H9 (cell line): ENCODE measurements around the gene SUPT3H. TPM values are rescaled to one million over a fixed set of nuclear protein-coding genes. Genes with fewer than 3 reads are reported as not detected.

Source experiments
- DNase-seq: peaks from one replicate; pipeline ENCODE4 v3.0.0-alpha.2; 2017
- H2AFZ ChIP-seq: one replicate; pipeline ENCODE4 v1.6.1; 2013; ENCODE audit warnings: mild to moderate bottlenecking, low read length, control low read depth, moderate library complexity
- H2AK5ac ChIP-seq: 2 replicates; pipeline ENCODE4 v1.6.1; 2013; ENCODE audit warnings: low read length, control low read depth, mixed read lengths; ENCODE audit not compliant: insufficient read length
- H2BK120ac ChIP-seq: one replicate; pipeline ENCODE4 v1.6.1; 2013; ENCODE audit warnings: low read depth, mild to moderate bottlenecking, low read length, control low read depth, inconsistent platforms; ENCODE audit not compliant: poor library complexity, severe bottlenecking
- H2BK12ac ChIP-seq: 2 replicates; pipeline ENCODE4 v1.6.1; 2013; ENCODE audit warnings: low read length, control low read depth, mixed read lengths, low read depth; ENCODE audit not compliant: insufficient read length
- H2BK15ac ChIP-seq: 2 replicates; pipeline ENCODE4 v1.6.1; 2013; ENCODE audit warnings: low read depth, low read length, control low read depth
- H2BK20ac ChIP-seq: one replicate; pipeline ENCODE4 v1.6.1; 2013; ENCODE audit warnings: low read depth, mild to moderate bottlenecking, low read length, control low read depth, inconsistent platforms; ENCODE audit not compliant: poor library complexity, severe bottlenecking
- H2BK5ac ChIP-seq: 2 replicates; pipeline ENCODE4 v1.6.1; 2013; ENCODE audit warnings: low read length, control low read depth, mixed read lengths; ENCODE audit not compliant: insufficient read length
- H3K14ac ChIP-seq: 2 replicates; pipeline ENCODE4 v1.6.1; 2013; ENCODE audit warnings: low read length, control low read depth; ENCODE audit not compliant: insufficient read depth
- H3K18ac ChIP-seq: 2 replicates; pipeline ENCODE4 v1.6.1; 2013; ENCODE audit warnings: low read depth, mild to moderate bottlenecking, mixed read lengths, low read length, control low read depth; ENCODE audit not compliant: insufficient read length
- H3K23ac ChIP-seq: 2 replicates; pipeline ENCODE4 v1.6.1; 2013; ENCODE audit warnings: low read length, control low read depth, mixed read lengths, low read depth; ENCODE audit not compliant: insufficient read length
- H3K23me2 ChIP-seq: 2 replicates; pipeline ENCODE4 v1.6.1; 2013; ENCODE audit warnings: low read depth, mild to moderate bottlenecking, mixed read lengths, low read length, control low read depth; ENCODE audit not compliant: insufficient read length, poor library complexity, severe bottlenecking
- H3K27ac ChIP-seq: 2 replicates; pipeline ENCODE4 v1.5.1; 2013; ENCODE audit warnings: low read length, control low read depth, mixed read lengths, low read depth; ENCODE audit not compliant: insufficient read length
- H3K27me3 ChIP-seq: 2 replicates; pipeline ENCODE4 v1.6.1; 2013; ENCODE audit warnings: low read length, control low read depth, inconsistent platforms; ENCODE audit not compliant: insufficient read depth
- H3K4ac ChIP-seq: 2 replicates; pipeline ENCODE4 v1.6.1; 2013; ENCODE audit warnings: low read depth, mild to moderate bottlenecking, control low read depth, inconsistent platforms, low read length, moderate library complexity
- H3K4me1 ChIP-seq: 2 replicates; pipeline ENCODE4 v1.6.1; 2013; ENCODE audit warnings: low read length, control low read depth, inconsistent platforms; ENCODE audit not compliant: insufficient read depth
- H3K4me2 ChIP-seq: 2 replicates; pipeline ENCODE4 v1.6.1; 2013; ENCODE audit warnings: low read length, control low read depth, mixed read lengths; ENCODE audit not compliant: insufficient read length, insufficient read depth
- H3K56ac ChIP-seq: 2 replicates; pipeline ENCODE4 v1.6.1; 2013; ENCODE audit warnings: low read depth, mild to moderate bottlenecking, mixed read lengths, low read length, control low read depth; ENCODE audit not compliant: insufficient read length
- H3K79me1 ChIP-seq: 2 replicates; pipeline ENCODE4 v1.6.1; 2013; ENCODE audit warnings: low read depth, mild to moderate bottlenecking, moderate library complexity, low read length, control low read depth, inconsistent platforms; ENCODE audit not compliant: insufficient read depth, poor library complexity, severe bottlenecking
- H3K79me2 ChIP-seq: 2 replicates; pipeline ENCODE4 v1.6.1; 2013; ENCODE audit warnings: low read length, control low read depth, inconsistent platforms; ENCODE audit not compliant: insufficient read depth
- H3K9ac ChIP-seq: 2 replicates; pipeline ENCODE4 v1.6.1; 2013; ENCODE audit warnings: low read length, control low read depth, mixed read lengths; ENCODE audit not compliant: insufficient read length; ENCODE audit errors: extremely low read depth
- H3K9me3 ChIP-seq: one replicate; pipeline ENCODE4 v1.6.1; 2013; ENCODE audit warnings: low read depth, low read length, inconsistent platforms; ENCODE audit not compliant: control insufficient read depth
- H3T11ph ChIP-seq: one replicate; pipeline ENCODE4 v1.6.1; 2013; ENCODE audit warnings: mild to moderate bottlenecking, low read length, control low read depth, inconsistent platforms
- H4K20me1 ChIP-seq: one replicate; pipeline ENCODE4 v1.6.1; 2013; ENCODE audit not compliant: control insufficient read depth, insufficient read length, insufficient read depth
- H4K5ac ChIP-seq: 2 replicates; pipeline ENCODE4 v1.6.1; 2013; ENCODE audit warnings: low read depth, mild to moderate bottlenecking, mixed read lengths, low read length, control low read depth; ENCODE audit not compliant: insufficient read length
- H4K8ac ChIP-seq: replicated peaks from 2 replicates; pipeline ENCODE4 v1.6.1; 2013; ENCODE audit warnings: low read length, control low read depth, mixed read lengths, low read depth; ENCODE audit not compliant: insufficient read length
- H4K91ac ChIP-seq: 2 replicates; pipeline ENCODE4 v1.6.1; 2013; ENCODE audit warnings: low read depth, mild to moderate bottlenecking, moderate library complexity, mixed read lengths, low read length, control low read depth; ENCODE audit not compliant: insufficient read length
- H3K27ac Mint-ChIP-seq, 3 experiments: 2 replicates in 2 of 3; 3 replicates in 1 of 3; pipeline ENCODE4 v1.8.0; 2020 to 2021; ENCODE audit warnings: mixed read lengths in 3 of 3, mild to moderate bottlenecking in 1 of 3, moderate library complexity in 1 of 3
- H3K27me3 Mint-ChIP-seq: 2 replicates; pipeline ENCODE4 v1.8.0; 2021; ENCODE audit warnings: low read depth, mild to moderate bottlenecking, moderate library complexity, mixed read lengths
- H3K36me3 Mint-ChIP-seq, 3 experiments: 2 replicates in 2 of 3; 3 replicates in 1 of 3; pipeline ENCODE4 v1.8.0; 2020 to 2021; ENCODE audit warnings: low read depth in 3 of 3, mixed read lengths in 3 of 3; ENCODE audit not compliant: insufficient read depth in 1 of 3
- H3K4me1 Mint-ChIP-seq, 2 experiments: 2 replicates each; pipeline ENCODE4 v1.8.0; 2020; ENCODE audit warnings: mixed read lengths in 2 of 2
- H3K4me3 Mint-ChIP-seq, 2 experiments: 2 replicates in 1 of 2; 3 replicates in 1 of 2; pipeline ENCODE4 v1.8.0; 2020 to 2021; ENCODE audit warnings: mild to moderate bottlenecking in 2 of 2, mixed read lengths in 2 of 2, moderate library complexity in 1 of 2
- H3K9me3 Mint-ChIP-seq, 2 experiments: 2 replicates in 1 of 2; 3 replicates in 1 of 2; pipeline ENCODE4 v1.8.0; 2020; ENCODE audit warnings: mild to moderate bottlenecking in 2 of 2, mixed read lengths in 2 of 2, moderate library complexity in 1 of 2
- WGBS: extraction: QIAGEN DNeasy Blood & Tissue Kit; methylation state at CpG from one replicate; pipeline ENCODE4 v1.1.7; 2013; ENCODE audit warnings: missing lambda C conversion rate, low lambda C conversion rate, mixed read lengths; ENCODE audit not compliant: insufficient read length; ENCODE audit errors: extremely low coverage; 5-methylcytosine and 5-hydroxymethylcytosine counted together
- total RNA-seq: library from RNA; stranded (reverse); gene quantifications from 2 replicates; pipeline ENCODE4 v1.2.1, GENCODE V29; 2021
- TF ChIP-seq, protein P1 (sequence below): fragments of 200-600 bp; sonication (generic); conservative IDR thresholded peaks from 3 replicates; pipeline ENCODE4 v1.8.0; 2021; ENCODE audit warnings: antibody characterized with exemption, mild to moderate bottlenecking

SUPT3H gene
- total RNA-seq, 1 experiment from 2014 or later = 22.5 TPM

DNA sequence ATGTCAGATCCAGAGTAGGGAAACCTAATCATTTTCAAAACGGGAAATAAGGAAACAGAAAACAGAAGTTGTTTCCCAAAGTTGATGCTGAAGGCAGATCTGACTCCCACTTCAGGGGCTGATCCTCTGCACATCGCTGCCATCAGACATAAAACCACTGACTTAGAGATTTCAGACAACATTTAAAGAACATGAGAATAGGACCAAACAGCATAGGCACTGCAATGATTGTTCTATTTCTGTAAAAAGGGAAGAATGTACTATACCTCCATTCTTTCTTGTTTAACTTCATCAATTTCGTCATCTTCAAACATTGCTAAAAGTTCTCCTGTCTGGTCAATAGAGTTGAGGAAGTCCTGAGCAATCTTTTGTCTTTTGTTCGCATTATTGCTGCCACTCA lies 374.3 kb downstream of the SUPT3H start:
- Histone ChIP-seq H2BK15ac (no peak overlapping the region), H2BK12ac (no peak overlapping the region), H2AK5ac (no peak overlapping the region), H4K8ac (no peak overlapping the region), H2AFZ (no peak overlapping the region), H3K4me2 (no peak overlapping the region), H3K27me3 (no peaks in the 10 kb centered on the region), H2BK120ac (no peak overlapping the region), H2BK20ac (no peak overlapping the region), H3K4ac (no peak overlapping the region), H4K91ac (no peak overlapping the region), H3K23ac (no peak overlapping the region), H3K9me3 (no peaks in the 10 kb centered on the region), H3T11ph (no peak overlapping the region), H3K4me1 (no peaks in the 10 kb centered on the region), H3K79me1 (no peaks in the 10 kb centered on the region), H4K5ac (no peak overlapping the region), H3K9ac (no peak overlapping the region), H3K56ac (no peak overlapping the region), H3K23me2 (no peaks in the 10 kb centered on the region), H4K20me1 (no peaks in the 10 kb centered on the region), H2BK5ac (no peak overlapping the region), H3K14ac (no peak overlapping the region), H3K18ac (no peak overlapping the region), H3K79me2 (no peaks in the 10 kb centered on the region), H3K27ac (no peak overlapping the region)
- Mint-ChIP-seq H3K36me3 (no peaks in the 10 kb centered on the region; a peak in 1 of 7 replicates), H3K4me3 (no peak overlapping the region), H3K9me3 (no peaks in the 10 kb centered on the region), H3K27me3 (no peaks in the 10 kb centered on the region), H3K4me1 (no peaks in the 10 kb centered on the region), H3K27ac (no peak overlapping the region)
- TF ChIP-seq, protein P1, sequence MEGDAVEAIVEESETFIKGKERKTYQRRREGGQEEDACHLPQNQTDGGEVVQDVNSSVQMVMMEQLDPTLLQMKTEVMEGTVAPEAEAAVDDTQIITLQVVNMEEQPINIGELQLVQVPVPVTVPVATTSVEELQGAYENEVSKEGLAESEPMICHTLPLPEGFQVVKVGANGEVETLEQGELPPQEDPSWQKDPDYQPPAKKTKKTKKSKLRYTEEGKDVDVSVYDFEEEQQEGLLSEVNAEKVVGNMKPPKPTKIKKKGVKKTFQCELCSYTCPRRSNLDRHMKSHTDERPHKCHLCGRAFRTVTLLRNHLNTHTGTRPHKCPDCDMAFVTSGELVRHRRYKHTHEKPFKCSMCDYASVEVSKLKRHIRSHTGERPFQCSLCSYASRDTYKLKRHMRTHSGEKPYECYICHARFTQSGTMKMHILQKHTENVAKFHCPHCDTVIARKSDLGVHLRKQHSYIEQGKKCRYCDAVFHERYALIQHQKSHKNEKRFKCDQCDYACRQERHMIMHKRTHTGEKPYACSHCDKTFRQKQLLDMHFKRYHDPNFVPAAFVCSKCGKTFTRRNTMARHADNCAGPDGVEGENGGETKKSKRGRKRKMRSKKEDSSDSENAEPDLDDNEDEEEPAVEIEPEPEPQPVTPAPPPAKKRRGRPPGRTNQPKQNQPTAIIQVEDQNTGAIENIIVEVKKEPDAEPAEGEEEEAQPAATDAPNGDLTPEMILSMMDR = no peak
- no CpG with 5 or more reads among the region's 4 CpGs for WGBS
- DNase-seq = no peak
